Mesothelial cell of epicardium (in vitro differentiated cells): ENCODE data around the gene DNAH6. TPM values are rescaled to one million over a fixed set of nuclear protein-coding genes. Genes with fewer than 3 reads are reported as not detected.
"Not testable (repeated sequence)": the region's sequence is repeated elsewhere in the genome, so short reads cannot be mapped to it uniquely, and the experiment has no call there.

Experiments used
- DNase-seq, 2 experiments: peaks; one replicate each; pipeline ENCODE4 v3.0.0; 2021; ENCODE audit warnings: low spot score in 2 of 2; ENCODE audit not compliant: unreplicated experiment in 2 of 2
- H3K27ac Mint-ChIP-seq: 2 replicates; pipeline ENCODE4 v1.8.0; 2021; ENCODE audit warnings: mixed read lengths
- H3K27me3 Mint-ChIP-seq: 2 replicates; pipeline ENCODE4 v1.8.0; 2021; ENCODE audit warnings: low read depth, mixed read lengths
- H3K36me3 Mint-ChIP-seq: 2 replicates; pipeline ENCODE4 v1.8.0; 2021; ENCODE audit warnings: mixed read lengths
- H3K4me1 Mint-ChIP-seq: 2 replicates; pipeline ENCODE4 v1.8.0; 2021; ENCODE audit warnings: mixed read lengths
- H3K4me3 Mint-ChIP-seq: 2 replicates; pipeline ENCODE4 v1.8.0; 2021; ENCODE audit warnings: mild to moderate bottlenecking, moderate library complexity, mixed read lengths
- H3K9me3 Mint-ChIP-seq: 2 replicates; pipeline ENCODE4 v1.8.0; 2021; ENCODE audit warnings: mixed read lengths
- total RNA-seq: library from RNA; stranded (reverse); gene quantifications from 3 replicates; pipeline ENCODE4 v1.2.1, GENCODE V29; 2021
- TF ChIP-seq, protein P1 (sequence below): fragments of 200-600 bp; sonication (generic); IDR thresholded peaks from one replicate; pipeline ENCODE4 v1.5.0; 2021; ENCODE audit warnings: antibody characterized with exemption; ENCODE audit not compliant: unreplicated experiment

The DNAH6 gene
- total RNA-seq, 1 donor from 2014 or later = 0.54 TPM

DNA sequence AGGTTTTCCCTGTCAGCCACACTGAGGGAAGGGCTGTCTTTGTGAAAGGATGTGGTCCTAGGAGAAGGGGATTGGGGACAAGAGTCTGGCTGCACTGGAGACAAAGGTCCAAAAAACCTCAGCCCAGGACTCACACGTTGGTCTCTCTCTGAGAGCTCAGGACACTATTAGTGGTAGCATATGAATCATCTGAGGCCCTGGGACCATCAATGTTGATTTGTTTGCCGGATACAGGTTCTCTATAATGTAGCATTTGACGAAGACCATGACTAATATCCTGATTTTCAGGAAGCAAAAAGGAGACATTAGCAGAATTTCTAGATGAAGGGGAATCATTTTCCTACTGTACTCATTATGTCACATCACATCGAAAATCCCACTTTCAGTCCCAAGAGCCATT is 22.2 kb upstream of the DNAH6 start:
- no peaks in the 10 kb centered on the region for H3K9me3 Mint-ChIP-seq
- H3K4me1 Mint-ChIP-seq = no peaks in the 10 kb centered on the region
- H3K36me3 Mint-ChIP-seq = no peaks in the 10 kb centered on the region
- DNase-seq = no peak
- no peak overlapping the region for H3K4me3 Mint-ChIP-seq
- TF ChIP-seq, protein P1, sequence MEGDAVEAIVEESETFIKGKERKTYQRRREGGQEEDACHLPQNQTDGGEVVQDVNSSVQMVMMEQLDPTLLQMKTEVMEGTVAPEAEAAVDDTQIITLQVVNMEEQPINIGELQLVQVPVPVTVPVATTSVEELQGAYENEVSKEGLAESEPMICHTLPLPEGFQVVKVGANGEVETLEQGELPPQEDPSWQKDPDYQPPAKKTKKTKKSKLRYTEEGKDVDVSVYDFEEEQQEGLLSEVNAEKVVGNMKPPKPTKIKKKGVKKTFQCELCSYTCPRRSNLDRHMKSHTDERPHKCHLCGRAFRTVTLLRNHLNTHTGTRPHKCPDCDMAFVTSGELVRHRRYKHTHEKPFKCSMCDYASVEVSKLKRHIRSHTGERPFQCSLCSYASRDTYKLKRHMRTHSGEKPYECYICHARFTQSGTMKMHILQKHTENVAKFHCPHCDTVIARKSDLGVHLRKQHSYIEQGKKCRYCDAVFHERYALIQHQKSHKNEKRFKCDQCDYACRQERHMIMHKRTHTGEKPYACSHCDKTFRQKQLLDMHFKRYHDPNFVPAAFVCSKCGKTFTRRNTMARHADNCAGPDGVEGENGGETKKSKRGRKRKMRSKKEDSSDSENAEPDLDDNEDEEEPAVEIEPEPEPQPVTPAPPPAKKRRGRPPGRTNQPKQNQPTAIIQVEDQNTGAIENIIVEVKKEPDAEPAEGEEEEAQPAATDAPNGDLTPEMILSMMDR = no peak
- H3K27ac Mint-ChIP-seq = no peak overlapping the region
- peaks cover 12% of the 10 kb centered on the region for H3K27me3 Mint-ChIP-seq

DNA sequence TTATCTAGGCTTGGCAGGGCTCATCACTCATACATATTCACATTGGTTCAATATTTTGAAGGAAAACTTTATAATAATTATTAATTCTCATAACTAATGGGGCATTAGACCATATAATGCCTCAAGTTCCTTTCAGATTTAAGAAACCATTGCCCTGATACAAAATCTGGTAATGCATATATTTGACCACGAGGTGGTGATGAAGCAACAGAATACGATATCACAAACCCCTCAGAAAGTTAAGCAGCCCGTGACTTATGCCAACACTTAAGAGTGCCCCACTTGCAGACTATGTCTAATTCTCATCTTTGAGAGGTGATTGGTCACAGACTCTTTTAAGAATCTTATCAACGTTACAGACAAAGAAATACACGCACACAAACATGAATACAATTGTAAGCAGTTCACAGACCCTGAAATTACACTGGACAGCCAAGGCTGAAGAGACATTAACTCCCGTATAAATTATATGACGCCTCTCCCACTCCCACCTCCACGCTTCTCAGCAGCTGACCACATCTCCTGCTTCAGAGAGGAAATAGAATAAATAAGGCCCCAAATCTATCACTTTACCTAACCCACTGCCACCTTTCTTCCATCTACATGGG is 20.7 kb upstream of the DNAH6 start:
- no peak overlapping the region for H3K27ac Mint-ChIP-seq
- TF ChIP-seq, protein P1 = peak; percentile 86
- no peak overlapping the region for H3K4me3 Mint-ChIP-seq
- no peak for DNase-seq
- no peaks in the 10 kb centered on the region for H3K36me3 Mint-ChIP-seq
- H3K27me3 Mint-ChIP-seq = peaks cover 18% of the 10 kb centered on the region
- H3K9me3 Mint-ChIP-seq = no peaks in the 10 kb centered on the region
- no peaks in the 10 kb centered on the region for H3K4me1 Mint-ChIP-seq

DNA sequence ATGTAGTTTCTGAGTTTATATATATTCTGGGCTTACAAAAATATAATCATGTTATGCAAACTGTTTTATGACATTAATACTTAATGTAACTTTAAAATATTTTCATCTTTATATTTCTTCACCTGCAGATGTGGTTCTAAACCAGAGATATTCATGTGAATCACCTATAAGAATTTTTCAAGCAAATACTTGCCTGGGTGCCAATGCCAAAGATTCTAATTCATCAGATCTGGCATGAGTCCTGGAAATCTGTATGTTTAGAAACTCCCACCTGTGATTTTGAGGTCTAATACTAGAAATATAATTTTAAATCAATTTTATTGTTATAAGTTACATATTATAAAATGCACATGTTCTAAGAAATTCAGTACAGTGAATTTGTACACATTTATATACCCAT is 19.9 kb upstream of the DNAH6 start:
- TF ChIP-seq, protein P1 = no peak
- no peaks in the 10 kb centered on the region for H3K9me3 Mint-ChIP-seq
- no peak for DNase-seq

DNA sequence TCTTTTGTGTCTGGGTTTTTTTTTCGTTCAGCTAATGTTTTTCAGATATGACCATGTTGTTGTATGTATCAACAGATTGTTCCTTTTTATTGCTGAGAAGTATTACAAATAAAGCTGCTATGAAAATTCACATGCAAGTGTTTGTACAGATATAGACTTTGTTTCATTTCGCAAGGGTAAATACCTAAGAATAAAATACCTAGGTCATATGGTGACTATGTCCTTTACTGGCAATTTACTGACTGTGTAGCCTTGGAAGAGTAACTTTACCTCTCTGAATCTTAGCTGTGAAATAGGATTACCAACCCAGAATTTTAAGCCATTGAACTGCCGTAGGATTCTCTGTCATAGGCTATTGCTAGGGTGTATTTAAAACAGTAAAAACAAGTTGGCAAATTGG is 19.0 kb upstream of the DNAH6 start:
- Mint-ChIP-seq H3K36me3 (no peaks in the 10 kb centered on the region), H3K27me3 (peaks cover 21% of the 10 kb centered on the region), H3K4me3 (no peak overlapping the region), H3K9me3 (peaks cover 7% of the 10 kb centered on the region), H3K27ac (no peak overlapping the region), H3K4me1 (no peaks in the 10 kb centered on the region)
- no peak for DNase-seq
- TF ChIP-seq, protein P1 = no peak

More for the DNA sequence above, 19.9 kb upstream of the DNAH6 start:
- Mint-ChIP-seq H3K27me3 (peaks cover 18% of the 10 kb centered on the region), H3K27ac (no peak overlapping the region), H3K36me3 (no peaks in the 10 kb centered on the region), H3K4me3 (no peak overlapping the region), H3K4me1 (no peaks in the 10 kb centered on the region)

DNA sequence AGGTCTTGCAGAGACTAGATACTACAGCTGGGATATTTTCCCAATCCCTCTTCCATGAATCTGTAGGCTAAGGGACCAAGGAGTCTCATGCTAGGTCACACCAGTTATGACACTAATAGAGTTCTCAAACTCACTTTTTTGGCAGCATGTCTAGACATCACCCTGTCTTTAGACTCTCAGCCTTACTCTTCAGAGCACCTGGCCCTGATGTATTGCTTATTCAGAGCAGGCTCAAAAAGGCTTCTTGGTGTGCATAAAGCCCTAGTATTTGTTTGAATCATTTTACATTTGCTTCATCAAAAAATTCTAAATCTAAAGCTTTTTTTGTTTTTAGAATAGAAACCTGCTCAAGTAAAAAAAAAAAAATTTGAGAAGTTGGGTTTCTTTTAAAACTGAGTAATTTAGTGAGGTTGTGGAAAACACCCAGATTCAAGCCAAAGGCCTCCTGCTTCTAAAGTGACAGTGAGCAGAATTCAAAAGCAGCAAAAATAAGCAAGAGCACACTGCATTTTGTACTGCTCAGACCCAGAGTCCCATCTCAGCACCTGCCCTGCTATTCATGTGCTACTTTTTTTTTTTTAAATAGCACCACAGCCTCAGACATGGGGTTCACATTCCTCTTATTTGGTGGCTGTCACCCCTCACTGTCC is 18.0 kb upstream of the DNAH6 start:
- no peak for DNase-seq
- no peak overlapping the region for H3K27ac Mint-ChIP-seq
- H3K4me3 Mint-ChIP-seq = no peak overlapping the region
- H3K36me3 Mint-ChIP-seq = no peaks in the 10 kb centered on the region
- peaks cover 21% of the 10 kb centered on the region for H3K27me3 Mint-ChIP-seq
- H3K4me1 Mint-ChIP-seq = no peaks in the 10 kb centered on the region
- H3K9me3 Mint-ChIP-seq = peaks cover 7% of the 10 kb centered on the region
- TF ChIP-seq, protein P1 = no peak

DNA sequence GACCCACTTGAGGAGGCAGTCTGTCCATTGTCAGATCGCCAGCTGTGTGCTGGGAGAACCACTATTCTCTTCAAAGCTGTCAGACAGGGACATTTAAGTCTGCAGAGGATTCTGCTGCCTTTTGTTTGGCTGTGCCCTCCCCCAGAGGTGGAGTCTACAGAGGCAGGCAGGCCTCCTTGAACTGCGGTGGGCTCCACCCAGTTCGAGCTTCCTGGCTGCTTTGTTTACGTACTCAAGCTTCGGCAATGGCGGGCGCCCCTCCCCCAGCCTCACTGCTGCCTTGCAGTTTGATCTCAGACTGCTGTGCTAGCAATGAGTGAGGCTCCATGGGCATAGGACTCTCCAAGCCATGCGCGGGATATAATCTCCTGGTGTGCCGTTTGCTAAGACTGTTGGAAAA is 5.3 kb upstream of the DNAH6 start:
- H3K4me1 Mint-ChIP-seq, H3K27me3 Mint-ChIP-seq, H3K4me3 Mint-ChIP-seq, H3K27ac Mint-ChIP-seq, DNase-seq, H3K36me3 Mint-ChIP-seq: not testable (repeated sequence)
- H3K9me3 Mint-ChIP-seq = peaks cover 34% of the 10 kb centered on the region
